ENCODE measurements around the gene CBX6. TPM values are rescaled to one million over a fixed set of nuclear protein-coding genes. Genes with fewer than 3 reads are reported as not detected.

CBX6 gene
- total RNA-seq, 1 donor from 2014 or later: 101 TPM

GRCh38 chr22:38866024-38866398 is 6.0 kb downstream of the CBX6 start:
- no peak overlapping the region for H3K4me3 Mint-ChIP-seq
- no peaks in the 10 kb centered on the region for H3K9me3 Mint-ChIP-seq
- H3K27me3 Mint-ChIP-seq (ENCODE audit: low read depth): no peaks in the 10 kb centered on the region
- TF ChIP-seq CTCF (IDR thresholded peaks at IDR 0.05; ENCODE audit: unreplicated experiment): no peak
- peaks cover 20% of the 10 kb centered on the region for H3K4me1 Mint-ChIP-seq
- H3K36me3 Mint-ChIP-seq: peaks cover 2% of the 10 kb centered on the region
- no peak for DNase-seq (ENCODE audit: low spot score in 2 of 2, unreplicated experiment in 2 of 2)
- H3K27ac Mint-ChIP-seq: no peak overlapping the region

- Mint-ChIP-seq H3K27me3 (ENCODE audit: low read depth) (no peaks in the 10 kb centered on the region), H3K4me1 (peaks cover 14% of the 10 kb centered on the region), H3K27ac (no peak overlapping the region), H3K9me3 (no peaks in the 10 kb centered on the region), H3K4me3 (no peak overlapping the region), H3K36me3 (peaks cover 2% of the 10 kb centered on the region)
- no peak for TF ChIP-seq CTCF (IDR thresholded peaks at IDR 0.05; ENCODE audit: unreplicated experiment)
- DNase-seq (ENCODE audit: low spot score in 2 of 2, unreplicated experiment in 2 of 2): no peak
Observed at GRCh38 chr22:38865201-38866023, 6.6 kb downstream of the CBX6 start.

GRCh38 chr22:38864361-38865191 is 7.4 kb downstream of the CBX6 start:
- H3K27ac Mint-ChIP-seq: peak overlapping the region; percentile 59
- no peak overlapping the region for H3K4me3 Mint-ChIP-seq
- H3K36me3 Mint-ChIP-seq: peaks cover 2% of the 10 kb centered on the region
- no peak for TF ChIP-seq CTCF (IDR thresholded peaks at IDR 0.05; ENCODE audit: unreplicated experiment)
- no peaks in the 10 kb centered on the region for H3K27me3 Mint-ChIP-seq (ENCODE audit: low read depth)
- H3K9me3 Mint-ChIP-seq: no peaks in the 10 kb centered on the region
- H3K4me1 Mint-ChIP-seq: peaks cover 8% of the 10 kb centered on the region
- DNase-seq (ENCODE audit: low spot score in 2 of 2, unreplicated experiment in 2 of 2): no peak

- no peaks in the 10 kb centered on the region for H3K9me3 Mint-ChIP-seq
- peaks cover 2% of the 10 kb centered on the region for H3K27me3 Mint-ChIP-seq (ENCODE audit: low read depth)
- no peak for TF ChIP-seq CTCF (IDR thresholded peaks at IDR 0.05; ENCODE audit: unreplicated experiment)
- H3K27ac Mint-ChIP-seq: no peak overlapping the region
- H3K4me3 Mint-ChIP-seq: no peak overlapping the region
- DNase-seq (ENCODE audit: low spot score in 2 of 2, unreplicated experiment in 2 of 2): no peak
- peaks cover 4% of the 10 kb centered on the region for H3K4me1 Mint-ChIP-seq
- H3K36me3 Mint-ChIP-seq: peaks cover 2% of the 10 kb centered on the region
Observed at GRCh38 chr22:38863531-38864131, 8.4 kb downstream of the CBX6 start.

GRCh38 chr22:38862375-38863329 is 9.4 kb downstream of the CBX6 start:
- TF ChIP-seq CTCF (IDR thresholded peaks at IDR 0.05; ENCODE audit: unreplicated experiment): no peak
- Mint-ChIP-seq H3K4me3 (no peak overlapping the region), H3K9me3 (no peaks in the 10 kb centered on the region), H3K4me1 (peaks cover 3% of the 10 kb centered on the region), H3K27ac (no peak overlapping the region), H3K27me3 (ENCODE audit: low read depth) (peaks cover 2% of the 10 kb centered on the region), H3K36me3 (peaks cover 2% of the 10 kb centered on the region)
- no peak for DNase-seq (ENCODE audit: low spot score in 2 of 2, unreplicated experiment in 2 of 2)

Measured in mesothelial cell of epicardium (in vitro differentiated cells).